HCT116 (cell line): Measurements from ENCODE around the gene SMARCA5. TPM values are rescaled to one million over a fixed set of nuclear protein-coding genes. Genes with fewer than 3 reads are reported as not detected.

ENCODE experiments used
- total RNA-seq: library from RNA; stranded (reverse); gene quantifications from one replicate; pipeline ENCODE4 v1.2.1, GENCODE V29; 2021; ENCODE audit not compliant: unreplicated experiment

SMARCA5 gene
- total RNA-seq, 1 experiment from 2014 or later = 61.2 TPM

Other genes with a start within 250 kb of the SMARCA5 start
- gene GAB1, start 176.8 kb upstream of the SMARCA5 start, total RNA-seq = 3.8 TPM
- gene FREM3, start 187.0 kb downstream of the SMARCA5 start, total RNA-seq = not detected